ENCODE measurements around the gene BICRA.
"Not testable (repeated sequence)": the region's sequence is repeated elsewhere in the genome, so short reads cannot be mapped to it uniquely, and the experiment has no call there.

Gene BICRA

DNA sequence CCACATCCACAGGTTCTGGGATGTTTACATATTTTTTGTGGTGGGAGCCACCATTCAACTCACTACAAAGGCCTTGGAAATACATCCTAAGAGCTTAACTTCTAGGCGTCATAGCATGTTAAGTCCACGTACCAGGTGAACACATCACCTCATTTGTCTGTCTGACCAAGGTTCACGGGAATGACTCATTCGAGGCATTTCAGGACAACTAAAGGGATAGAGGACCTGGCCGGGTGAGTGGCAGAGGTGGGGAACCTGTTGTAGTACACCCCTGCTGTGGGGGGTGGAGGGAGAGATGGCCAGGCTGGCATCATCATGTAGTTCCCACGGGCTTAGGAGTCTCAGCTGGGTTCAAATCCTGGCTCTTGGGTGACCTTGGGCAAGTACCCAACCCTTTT is 51.5 kb downstream of the BICRA start:
- Histone ChIP-seq H3K27ac (no peak overlapping the region), H3K4me3 (no peak overlapping the region), H3K9ac (ENCODE audit: insufficient read length) (no peak overlapping the region), H3K9me3 (ENCODE audit: low read depth, low read length) (no peaks in the 10 kb centered on the region), H3K36me3 (ENCODE audit: insufficient read depth, low read length) (no peaks in the 10 kb centered on the region)
- no peak for DNase-seq (ENCODE audit: low read depth, low spot score)
- TF ChIP-seq EZH2 (IDR thresholded peaks at IDR 0.05) (no peak), FOXP2 (optimal IDR thresholded peaks at IDR 0.05; ENCODE audit: control extremely low read depth, extremely low read length, insufficient read depth) (no peak), POLR2AphosphoS5 (IDR thresholded peaks at IDR 0.05; ENCODE audit: borderline replicate concordance, low read depth, low read length) (no peak)

GRCh38 chr19:47661161-47661560 is 52.2 kb downstream of the BICRA start:
- no peaks in the 10 kb centered on the region for H3K9me3 ChIP-seq (ENCODE audit: low read depth, low read length)
- no peak for TF ChIP-seq FOXP2 (optimal IDR thresholded peaks at IDR 0.05; ENCODE audit: control extremely low read depth, extremely low read length, insufficient read depth)
- no peak overlapping the region for H3K27ac ChIP-seq
- H3K4me3 ChIP-seq: no peak overlapping the region
- H3K36me3 ChIP-seq (ENCODE audit: insufficient read depth, low read length): no peaks in the 10 kb centered on the region
- no peak overlapping the region for H3K9ac ChIP-seq (ENCODE audit: insufficient read length)
- DNase-seq (ENCODE audit: low read depth, low spot score): no peak

DNA sequence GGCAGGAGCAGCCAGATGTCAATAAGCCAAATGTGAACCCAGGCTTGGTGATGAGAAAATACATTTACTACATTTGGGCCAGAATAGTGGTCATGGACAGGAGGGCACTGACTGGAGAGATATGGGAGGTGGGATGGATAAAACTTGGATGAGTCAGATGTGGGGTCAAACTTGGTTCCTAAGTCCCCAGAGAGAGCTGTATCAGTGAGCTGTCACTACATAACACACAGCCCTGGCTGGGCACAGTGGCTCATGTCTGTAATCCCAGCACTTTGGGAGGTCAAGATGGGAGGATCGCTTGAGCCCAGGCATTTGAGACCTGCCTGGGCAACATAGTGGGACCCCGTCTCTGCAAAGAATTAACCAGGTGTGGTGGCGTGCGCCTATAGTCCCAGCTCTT is 52.7 kb downstream of the BICRA start:
- TF ChIP-seq FOXP2 (optimal IDR thresholded peaks at IDR 0.05; ENCODE audit: control extremely low read depth, extremely low read length, insufficient read depth) (no peak), POLR2AphosphoS5 (IDR thresholded peaks at IDR 0.05; ENCODE audit: borderline replicate concordance, low read depth, low read length) (no peak), EZH2 (IDR thresholded peaks at IDR 0.05) (no peak)
- no peaks in the 10 kb centered on the region for H3K9me3 ChIP-seq (ENCODE audit: low read depth, low read length)
- no peak for DNase-seq (ENCODE audit: low read depth, low spot score)
- H3K27ac ChIP-seq: no peak overlapping the region
- no peak overlapping the region for H3K4me3 ChIP-seq
- H3K9ac ChIP-seq (ENCODE audit: insufficient read length): no peak overlapping the region
- no peaks in the 10 kb centered on the region for H3K36me3 ChIP-seq (ENCODE audit: insufficient read depth, low read length)

DNA sequence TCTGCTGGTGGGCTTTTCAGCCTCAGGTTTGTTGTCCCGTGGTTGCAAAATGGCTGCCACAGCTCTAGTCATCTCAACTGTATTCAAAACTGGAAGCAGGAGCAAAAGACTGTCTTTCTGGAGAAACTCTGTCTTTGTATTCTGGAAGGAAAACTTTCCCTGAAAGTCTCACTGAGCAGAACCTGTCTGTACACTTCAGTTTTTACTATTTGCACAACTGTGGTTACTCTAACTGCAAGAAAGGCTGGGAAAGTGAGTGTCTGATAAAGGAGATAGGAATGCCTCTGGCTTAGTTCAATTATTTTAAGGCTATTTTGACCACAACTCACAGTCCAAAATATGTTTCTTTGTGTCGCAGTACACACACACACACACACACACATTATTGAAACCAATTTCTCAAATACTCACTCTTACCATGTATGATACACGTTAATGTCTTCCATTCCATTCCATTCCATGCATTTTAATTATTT is 54.5 kb downstream of the BICRA start:
- Histone ChIP-seq H3K4me3 (no peak overlapping the region), H3K9ac (ENCODE audit: insufficient read length) (no peak overlapping the region), H3K27ac (peak overlapping the region; percentile 46; the same call in 1 of the 2 replicates), H3K36me3 (ENCODE audit: insufficient read depth, low read length) (no peaks in the 10 kb centered on the region), H3K9me3 (ENCODE audit: low read depth, low read length) (no peaks in the 10 kb centered on the region)
- DNase-seq (ENCODE audit: low read depth, low spot score): no peak
- TF ChIP-seq POLR2AphosphoS5 (IDR thresholded peaks at IDR 0.05; ENCODE audit: borderline replicate concordance, low read depth, low read length): no peak
- TF ChIP-seq EZH2 (IDR thresholded peaks at IDR 0.05): no peak
- no peak for TF ChIP-seq FOXP2 (optimal IDR thresholded peaks at IDR 0.05; ENCODE audit: control extremely low read depth, extremely low read length, insufficient read depth)

DNA sequence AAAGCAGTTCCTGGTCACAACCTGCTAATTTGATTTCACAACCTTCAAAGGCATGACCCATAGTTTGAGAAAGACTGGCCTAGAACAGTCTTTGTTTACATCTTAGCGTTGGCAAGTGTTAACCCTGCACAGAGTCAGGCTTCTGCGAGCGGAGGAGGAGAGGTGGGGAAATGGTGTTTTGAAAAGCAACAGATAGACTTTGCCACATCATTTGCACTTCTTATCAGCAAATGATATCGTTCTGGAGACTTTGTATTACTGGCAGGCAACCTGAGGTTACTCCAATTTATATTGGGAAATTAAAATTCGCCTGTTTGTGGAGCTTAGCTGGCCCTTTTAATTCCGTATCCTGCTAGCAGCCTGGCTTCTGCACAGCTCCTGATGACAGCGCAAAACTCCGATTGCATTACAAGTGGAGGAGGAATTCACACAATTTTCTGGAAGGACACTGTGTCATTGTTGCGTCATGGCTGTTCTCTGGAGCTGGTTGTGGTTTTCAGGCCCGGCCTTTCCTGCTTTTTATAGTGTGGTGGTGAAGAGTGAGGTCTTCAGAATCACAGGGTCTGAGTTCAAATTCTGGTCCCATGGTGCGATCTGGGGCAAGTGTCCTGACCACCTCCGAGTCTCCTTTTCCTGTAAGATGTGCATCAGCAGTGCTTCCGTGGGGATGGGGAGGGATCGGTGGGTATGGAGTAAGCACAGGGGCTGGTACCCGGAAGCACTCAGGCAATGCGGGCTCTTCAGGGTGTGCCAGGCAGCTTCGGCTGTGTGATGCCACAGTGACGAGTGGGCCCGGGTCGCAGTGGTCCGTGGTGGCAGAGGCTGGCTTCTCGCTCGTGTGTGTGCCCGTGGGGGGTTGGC is 55.2 kb downstream of the BICRA start:
- DNase-seq (ENCODE audit: low read depth, low spot score): no peak
- no peak overlapping the region for H3K4me3 ChIP-seq
- no peak overlapping the region for H3K9ac ChIP-seq (ENCODE audit: insufficient read length)
- no peak for TF ChIP-seq FOXP2 (optimal IDR thresholded peaks at IDR 0.05; ENCODE audit: control extremely low read depth, extremely low read length, insufficient read depth)
- no peak for TF ChIP-seq POLR2AphosphoS5 (IDR thresholded peaks at IDR 0.05; ENCODE audit: borderline replicate concordance, low read depth, low read length)
- TF ChIP-seq EZH2 (IDR thresholded peaks at IDR 0.05): no peak
- H3K36me3 ChIP-seq (ENCODE audit: insufficient read depth, low read length): no peaks in the 10 kb centered on the region
- H3K9me3 ChIP-seq (ENCODE audit: low read depth, low read length): no peaks in the 10 kb centered on the region
- peak overlapping the region; percentile 46 for H3K27ac ChIP-seq

DNA sequence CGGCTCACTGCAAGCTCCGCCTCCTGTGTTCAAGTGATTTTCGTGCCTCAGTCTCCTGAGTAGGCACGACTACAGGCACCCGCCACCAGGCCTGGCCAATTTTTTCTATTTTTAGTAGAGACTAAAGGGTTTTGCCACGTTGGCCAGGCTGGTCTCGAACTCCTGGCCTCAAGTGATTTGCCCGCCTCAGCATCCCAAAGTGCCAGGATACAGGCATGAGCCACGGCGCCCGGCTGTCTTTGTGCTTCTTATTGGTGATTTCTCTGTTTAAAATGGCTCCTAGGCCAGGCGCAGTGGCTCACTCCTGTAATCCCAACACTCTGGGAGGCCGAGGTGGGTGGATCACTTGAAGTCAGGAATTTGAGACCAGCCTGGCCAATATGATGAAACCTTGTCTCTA is 59.6 kb downstream of the BICRA start:
- DNase-seq (ENCODE audit: low read depth, low spot score); H3K9ac ChIP-seq (ENCODE audit: insufficient read length); H3K27ac ChIP-seq; H3K9me3 ChIP-seq (ENCODE audit: low read depth, low read length); H3K4me3 ChIP-seq: not testable (repeated sequence)
- peaks cover 11% of the 10 kb centered on the region; the same call in 1 of the 2 replicates for H3K36me3 ChIP-seq (ENCODE audit: insufficient read depth, low read length)

- no peak overlapping the region for H3K9ac ChIP-seq (ENCODE audit: insufficient read length)
- no peaks in the 10 kb centered on the region for H3K9me3 ChIP-seq (ENCODE audit: low read depth, low read length)
- TF ChIP-seq POLR2AphosphoS5 (IDR thresholded peaks at IDR 0.05; ENCODE audit: borderline replicate concordance, low read depth, low read length) (no peak), EZH2 (IDR thresholded peaks at IDR 0.05) (no peak), FOXP2 (optimal IDR thresholded peaks at IDR 0.05; ENCODE audit: control extremely low read depth, extremely low read length, insufficient read depth) (no peak)
- DNase-seq (ENCODE audit: low read depth, low spot score): no peak
- H3K27ac ChIP-seq: no peak overlapping the region
- peaks cover 12% of the 10 kb centered on the region; the same call in 1 of the 2 replicates for H3K36me3 ChIP-seq (ENCODE audit: insufficient read depth, low read length)
- H3K4me3 ChIP-seq: no peak overlapping the region
Observed at GRCh38 chr19:47670736-47671135, 61.8 kb downstream of the BICRA start.

DNA sequence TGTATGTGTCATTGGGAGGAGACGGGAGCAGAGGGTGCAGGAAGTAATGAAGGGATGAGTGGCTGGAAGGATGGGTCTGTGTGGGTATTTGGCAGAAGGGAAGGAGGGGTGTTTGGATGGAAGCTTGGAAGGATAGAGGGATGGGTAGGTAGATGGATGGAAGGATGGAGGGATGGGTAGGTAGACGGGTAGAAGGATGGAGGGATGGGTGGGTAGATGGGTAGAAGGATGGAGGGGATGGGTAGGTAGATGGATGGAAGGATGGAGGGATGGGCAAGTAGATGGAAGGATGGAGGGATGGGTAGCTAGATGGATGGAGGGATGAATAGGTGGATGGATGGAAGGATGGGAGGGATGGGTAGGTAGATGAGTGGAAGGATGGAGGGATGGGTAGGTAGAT is 62.6 kb downstream of the BICRA start:
- Histone ChIP-seq H3K9ac (ENCODE audit: insufficient read length) (no peak overlapping the region), H3K36me3 (ENCODE audit: insufficient read depth, low read length) (peaks cover 12% of the 10 kb centered on the region; the same call in 1 of the 2 replicates), H3K4me3 (no peak overlapping the region), H3K9me3 (ENCODE audit: low read depth, low read length) (no peaks in the 10 kb centered on the region), H3K27ac (no peak overlapping the region)
- no peak for TF ChIP-seq EZH2 (IDR thresholded peaks at IDR 0.05)
- no peak for TF ChIP-seq FOXP2 (optimal IDR thresholded peaks at IDR 0.05; ENCODE audit: control extremely low read depth, extremely low read length, insufficient read depth)
- no peak for TF ChIP-seq POLR2AphosphoS5 (IDR thresholded peaks at IDR 0.05; ENCODE audit: borderline replicate concordance, low read depth, low read length)
- no peak for DNase-seq (ENCODE audit: low read depth, low spot score)

DNA sequence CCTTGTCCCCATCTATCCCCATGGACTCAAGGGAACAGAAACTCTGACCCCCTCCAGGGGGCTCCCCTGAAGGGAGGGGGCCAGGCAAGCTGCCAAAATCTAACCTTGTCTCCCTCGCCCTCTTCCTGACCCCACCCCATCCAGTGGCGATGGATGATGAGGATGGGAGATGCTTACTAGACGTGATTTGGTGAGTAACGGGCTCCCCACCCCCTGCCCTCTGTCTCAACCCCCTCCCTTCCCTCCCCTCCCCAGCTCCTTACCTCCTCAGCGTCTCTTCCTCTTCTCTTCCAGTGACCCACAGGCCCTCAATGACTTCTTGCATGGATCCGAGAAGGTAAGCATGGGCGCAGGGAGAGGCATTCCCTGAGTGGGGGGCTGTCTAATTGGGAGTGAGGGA is 64.5 kb downstream of the BICRA start:
- no peak overlapping the region for H3K27ac ChIP-seq
- H3K4me3 ChIP-seq: no peak overlapping the region
- H3K9ac ChIP-seq (ENCODE audit: insufficient read length): no peak overlapping the region
- TF ChIP-seq POLR2AphosphoS5 (IDR thresholded peaks at IDR 0.05; ENCODE audit: borderline replicate concordance, low read depth, low read length): no peak
- no peak for TF ChIP-seq EZH2 (IDR thresholded peaks at IDR 0.05)
- no peak for TF ChIP-seq FOXP2 (optimal IDR thresholded peaks at IDR 0.05; ENCODE audit: control extremely low read depth, extremely low read length, insufficient read depth)
- peaks cover 18% of the 10 kb centered on the region; the same call in 1 of the 2 replicates for H3K36me3 ChIP-seq (ENCODE audit: insufficient read depth, low read length)
- no peaks in the 10 kb centered on the region for H3K9me3 ChIP-seq (ENCODE audit: low read depth, low read length)
- no peak for DNase-seq (ENCODE audit: low read depth, low spot score)

All from SK-N-MC (cell line).